Neural progenitor cell (in vitro differentiated cells): ENCODE results near the gene METTL25B. TPM values are rescaled to one million over a fixed set of nuclear protein-coding genes. Genes with fewer than 3 reads are reported as not detected.

Source experiments
- DNase-seq: peaks from one replicate; pipeline ENCODE4 v3.0.0-alpha.2; 2016; ENCODE audit warnings: low spot score
- H2AFZ ChIP-seq: fragments of 200-600 bp; sonication (generic); replicated peaks from 2 replicates; pipeline ENCODE4 v1.6.1; 2016; ENCODE audit warnings: antibody characterized with exemption
- H3F3A ChIP-seq: fragments of 200-600 bp; sonication (generic); 2 replicates; pipeline ENCODE4 v1.6.1; 2016; ENCODE audit warnings: antibody characterized with exemption, low read depth
- H3K27ac ChIP-seq: fragments of 200-600 bp; sonication (generic); 2 replicates; pipeline ENCODE4 v1.5.1; 2016; ENCODE audit warnings: mild to moderate bottlenecking
- H3K27me3 ChIP-seq: fragments of 200-600 bp; sonication (generic); 2 replicates; pipeline ENCODE4 v1.6.1; 2016; ENCODE audit warnings: mild to moderate bottlenecking, moderate library complexity
- H3K36me3 ChIP-seq: fragments of 200-600 bp; sonication (generic); 2 replicates; pipeline ENCODE4 v1.5.1; 2016
- H3K4me1 ChIP-seq: fragments of 200-600 bp; sonication (generic); 2 replicates; pipeline ENCODE4 v1.6.1; 2016; ENCODE audit warnings: mixed run types
- H3K4me2 ChIP-seq: fragments of 200-600 bp; sonication (generic); 2 replicates; pipeline ENCODE4 v1.6.1; 2016
- H3K4me3 ChIP-seq: fragments of 200-600 bp; sonication (generic); 2 replicates; pipeline ENCODE4 v1.5.1; 2016
- H3K79me2 ChIP-seq: fragments of 200-600 bp; sonication (generic); 2 replicates; pipeline ENCODE4 v1.6.1; 2016; ENCODE audit warnings: low read depth
- H3K9ac ChIP-seq: fragments of 200-600 bp; sonication (generic); 2 replicates; pipeline ENCODE4 v1.6.1; 2016
- H3K9me3 ChIP-seq: fragments of 200-600 bp; sonication (generic); 2 replicates; pipeline ENCODE4 v1.5.1; 2016; ENCODE audit warnings: low read depth
- H4K20me1 ChIP-seq: fragments of 200-600 bp; sonication (generic); 2 replicates; pipeline ENCODE4 v1.6.1; 2016; ENCODE audit warnings: low read depth
- H3K27ac Mint-ChIP-seq: 3 replicates; pipeline ENCODE4 v1.8.0; 2021; ENCODE audit warnings: mixed read lengths
- H3K27me3 Mint-ChIP-seq: 2 replicates; pipeline ENCODE4 v1.8.0; 2022; ENCODE audit warnings: low read depth, mild to moderate bottlenecking, inconsistent platforms, moderate library complexity, mixed read lengths; ENCODE audit not compliant: insufficient read depth
- H3K36me3 Mint-ChIP-seq: 3 replicates; pipeline ENCODE4 v1.8.0; 2021; ENCODE audit warnings: mixed read lengths
- H3K4me1 Mint-ChIP-seq: 3 replicates; pipeline ENCODE4 v1.8.0; 2021; ENCODE audit warnings: mixed read lengths
- H3K4me3 Mint-ChIP-seq: 3 replicates; pipeline ENCODE4 v1.8.0; 2021; ENCODE audit warnings: mild to moderate bottlenecking, moderate library complexity, mixed read lengths
- H3K9me3 Mint-ChIP-seq: 3 replicates; pipeline ENCODE4 v1.8.0; 2020; ENCODE audit warnings: mixed read lengths
- EZH2 ChIP-seq: fragments of 200-600 bp; sonication (generic); IDR thresholded peaks from 2 replicates; pipeline ENCODE4 v1.6.1; 2017; ENCODE audit warnings: antibody characterized with exemption, mild to moderate bottlenecking, moderate library complexity
- EZH2phosphoT487 ChIP-seq: fragments of 200-600 bp; sonication (generic); IDR thresholded peaks from 2 replicates; pipeline ENCODE4 v1.6.1; 2017; ENCODE audit warnings: antibody characterized with exemption
- total RNA-seq: library from RNA; depleted of rRNA; stranded (reverse); fragments of >200 nt; gene quantifications from 2 replicates; pipeline ENCODE4 v1.2.3, GENCODE V29; 2015; ENCODE audit warnings: low replicate concordance
- TF ChIP-seq, protein P1 (sequence below): fragments of 200-600 bp; sonication (generic); IDR thresholded peaks from 2 replicates; pipeline ENCODE4 v1.5.1; 2017; ENCODE audit warnings: antibody characterized with exemption, mild to moderate bottlenecking

METTL25B gene
- total RNA-seq, 1 donor from 2014 or later = 21.4 TPM

DNA sequence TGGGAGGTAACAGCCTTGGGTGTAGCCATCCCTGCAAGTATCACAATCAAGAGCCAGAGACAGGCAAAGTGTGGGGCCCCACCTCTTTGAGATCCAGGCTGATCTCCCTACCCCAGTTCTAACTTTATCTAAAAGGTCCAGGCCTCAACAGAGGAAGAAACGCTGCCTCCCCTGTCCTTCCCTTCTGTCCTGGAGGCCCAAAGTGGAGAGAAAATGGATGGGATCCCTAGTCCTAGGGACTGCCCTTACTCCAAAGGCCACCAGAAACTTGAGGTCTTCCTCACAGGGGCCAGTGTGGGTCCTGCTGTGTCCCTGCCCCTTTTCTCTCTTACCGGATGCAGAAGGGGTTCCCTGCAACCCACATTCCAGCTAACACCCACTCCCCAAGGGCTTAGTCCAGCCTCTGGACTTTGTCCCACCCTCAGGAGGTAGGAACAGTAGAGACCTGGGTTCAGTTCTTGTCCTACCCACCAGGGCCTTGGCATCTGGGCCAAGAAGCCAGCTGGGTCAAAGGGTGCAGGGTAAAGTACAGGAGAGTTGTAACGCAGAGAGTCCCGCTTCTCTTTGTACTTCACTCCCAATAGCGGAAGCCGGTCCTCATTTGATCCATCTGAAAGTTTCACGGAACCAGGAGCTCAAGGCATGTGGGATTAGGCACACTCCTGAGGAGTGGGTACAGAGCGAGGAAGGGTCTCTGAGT is 21.3 kb downstream of the METTL25B start:
- no peak overlapping the region for H2AFZ ChIP-seq
- peak overlapping the region; percentile 100 for H3K4me3 ChIP-seq
- H3K4me1 ChIP-seq = peaks cover 43% of the 10 kb centered on the region
- H3K27ac ChIP-seq = peak overlapping the region; percentile 95
- Mint-ChIP-seq H3K27me3 (peaks cover 4% of the 10 kb centered on the region), H3K4me3 (peak overlapping the region; percentile 100), H3K4me1 (peaks cover 67% of the 10 kb centered on the region), H3K27ac (peak overlapping the region; percentile 97), H3K9me3 (no peaks in the 10 kb centered on the region), H3K36me3 (peaks cover 8% of the 10 kb centered on the region)
- H3F3A ChIP-seq = peaks cover 65% of the 10 kb centered on the region
- TF ChIP-seq EZH2phosphoT487 = no peak
- no peak for DNase-seq
- peak overlapping the region; percentile 85 for H3K9ac ChIP-seq
- H4K20me1 ChIP-seq = peaks cover 29% of the 10 kb centered on the region
- peak overlapping the region; percentile 100 for H3K4me2 ChIP-seq
- no peaks in the 10 kb centered on the region for H3K36me3 ChIP-seq
- H3K27me3 ChIP-seq = no peaks in the 10 kb centered on the region
- H3K9me3 ChIP-seq = no peaks in the 10 kb centered on the region
- peaks cover 93% of the 10 kb centered on the region for H3K79me2 ChIP-seq

DNA sequence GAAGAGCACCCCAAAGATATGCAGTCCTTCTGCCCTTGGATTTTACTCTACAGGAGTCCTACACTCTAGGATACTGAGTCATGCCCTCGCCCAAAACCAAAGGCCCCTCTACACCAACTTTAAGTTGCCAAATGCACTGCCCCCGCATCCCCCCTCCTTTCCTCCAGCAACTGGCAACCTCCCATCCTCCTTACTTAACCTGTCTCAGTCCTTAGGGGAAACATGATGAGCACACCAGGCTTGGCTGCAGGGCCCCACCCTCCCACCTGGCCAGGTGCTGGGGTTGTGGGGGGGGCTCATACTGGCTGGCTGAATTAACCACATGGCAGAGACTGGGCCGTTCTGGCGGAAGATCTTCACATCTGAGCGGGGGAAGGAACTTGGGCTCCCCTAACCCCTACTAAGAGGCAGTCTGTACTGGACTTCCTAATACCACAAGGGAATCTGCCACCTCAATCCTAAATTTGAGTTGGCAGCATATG is 22.0 kb downstream of the METTL25B start:
- H3K4me1 Mint-ChIP-seq = peaks cover 64% of the 10 kb centered on the region
- H3K4me3 ChIP-seq = peak overlapping the region; percentile 100
- H3K79me2 ChIP-seq = peaks cover 86% of the 10 kb centered on the region
- H4K20me1 ChIP-seq = peaks cover 25% of the 10 kb centered on the region
- no peaks in the 10 kb centered on the region for H3K36me3 ChIP-seq
- H3K9ac ChIP-seq = peak overlapping the region; percentile 85
- DNase-seq = no peak
- TF ChIP-seq EZH2 = no peak
- TF ChIP-seq, protein P1, sequence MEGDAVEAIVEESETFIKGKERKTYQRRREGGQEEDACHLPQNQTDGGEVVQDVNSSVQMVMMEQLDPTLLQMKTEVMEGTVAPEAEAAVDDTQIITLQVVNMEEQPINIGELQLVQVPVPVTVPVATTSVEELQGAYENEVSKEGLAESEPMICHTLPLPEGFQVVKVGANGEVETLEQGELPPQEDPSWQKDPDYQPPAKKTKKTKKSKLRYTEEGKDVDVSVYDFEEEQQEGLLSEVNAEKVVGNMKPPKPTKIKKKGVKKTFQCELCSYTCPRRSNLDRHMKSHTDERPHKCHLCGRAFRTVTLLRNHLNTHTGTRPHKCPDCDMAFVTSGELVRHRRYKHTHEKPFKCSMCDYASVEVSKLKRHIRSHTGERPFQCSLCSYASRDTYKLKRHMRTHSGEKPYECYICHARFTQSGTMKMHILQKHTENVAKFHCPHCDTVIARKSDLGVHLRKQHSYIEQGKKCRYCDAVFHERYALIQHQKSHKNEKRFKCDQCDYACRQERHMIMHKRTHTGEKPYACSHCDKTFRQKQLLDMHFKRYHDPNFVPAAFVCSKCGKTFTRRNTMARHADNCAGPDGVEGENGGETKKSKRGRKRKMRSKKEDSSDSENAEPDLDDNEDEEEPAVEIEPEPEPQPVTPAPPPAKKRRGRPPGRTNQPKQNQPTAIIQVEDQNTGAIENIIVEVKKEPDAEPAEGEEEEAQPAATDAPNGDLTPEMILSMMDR = no peak
- no peak for TF ChIP-seq EZH2phosphoT487
- H3K27me3 Mint-ChIP-seq = peaks cover 4% of the 10 kb centered on the region
- H3K27ac Mint-ChIP-seq = peak overlapping the region; percentile 99
- H3K27me3 ChIP-seq = no peaks in the 10 kb centered on the region
- peak overlapping the region; percentile 7 for H3K27ac ChIP-seq
- H3K4me3 Mint-ChIP-seq = peak overlapping the region; percentile 100
- H3K4me2 ChIP-seq = peak overlapping the region; percentile 100
- no peaks in the 10 kb centered on the region for H3K9me3 Mint-ChIP-seq
- peaks cover 59% of the 10 kb centered on the region for H3F3A ChIP-seq
- H3K36me3 Mint-ChIP-seq = peaks cover 6% of the 10 kb centered on the region
- H2AFZ ChIP-seq = no peak overlapping the region
- no peaks in the 10 kb centered on the region for H3K9me3 ChIP-seq
- H3K4me1 ChIP-seq = peaks cover 43% of the 10 kb centered on the region

DNA sequence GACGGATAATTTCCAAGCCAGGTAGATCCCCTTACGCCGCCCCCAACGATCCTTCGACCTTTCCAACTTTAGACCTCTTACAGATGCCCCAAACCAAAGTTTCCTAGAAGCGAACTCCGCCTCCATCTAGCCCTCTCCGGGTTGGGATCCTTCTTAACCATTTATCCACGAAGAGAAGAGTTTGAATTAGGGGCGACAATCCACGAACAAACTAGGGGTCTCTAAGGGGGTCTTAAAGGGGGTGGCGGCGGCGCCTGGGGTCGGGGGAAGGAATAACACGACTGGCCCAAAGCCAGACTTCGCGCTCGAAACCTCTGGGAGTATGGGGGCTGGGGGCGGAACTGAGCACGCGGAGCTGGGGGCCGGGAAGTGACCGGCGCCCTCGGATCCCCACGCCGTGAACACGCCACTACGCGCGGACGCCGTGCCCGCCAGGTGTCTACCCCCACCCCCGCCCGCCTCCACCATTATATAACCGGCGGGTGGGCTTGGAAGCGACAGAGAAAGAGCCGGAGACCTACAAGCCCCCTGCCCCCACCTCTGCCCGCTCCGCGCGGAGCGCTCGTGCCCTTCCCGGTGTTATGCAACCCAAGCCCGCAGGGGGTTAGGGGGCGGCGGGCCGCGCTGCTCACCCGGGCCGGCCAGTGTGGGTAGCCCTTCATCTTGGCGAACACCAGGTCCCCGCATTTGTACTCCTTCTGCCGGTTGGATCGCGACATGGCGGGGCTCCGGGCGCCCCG is 22.6 kb downstream of the METTL25B start:
- Histone ChIP-seq H3F3A (peaks cover 52% of the 10 kb centered on the region), H4K20me1 (peaks cover 19% of the 10 kb centered on the region), H3K9ac (peak overlapping the region; percentile 85), H2AFZ (no peak overlapping the region), H3K4me1 (peaks cover 37% of the 10 kb centered on the region), H3K4me2 (peak overlapping the region; percentile 100), H3K27ac (peak overlapping the region; percentile 7), H3K36me3 (no peaks in the 10 kb centered on the region), H3K4me3 (peak overlapping the region; percentile 100), H3K9me3 (no peaks in the 10 kb centered on the region), H3K79me2 (peaks cover 84% of the 10 kb centered on the region), H3K27me3 (no peaks in the 10 kb centered on the region)
- DNase-seq = peak; percentile 77
- Mint-ChIP-seq H3K36me3 (peaks cover 3% of the 10 kb centered on the region), H3K4me1 (peaks cover 57% of the 10 kb centered on the region), H3K9me3 (no peaks in the 10 kb centered on the region), H3K4me3 (peak overlapping the region; percentile 100), H3K27me3 (peaks cover 2% of the 10 kb centered on the region), H3K27ac (peak overlapping the region; percentile 99)
- no peak for TF ChIP-seq EZH2phosphoT487
- TF ChIP-seq EZH2 = no peak
- TF ChIP-seq, protein P1 = no peak
